BE2C (cell line): ENCODE data around the gene LUZP2.

Experiments
- DNase-seq: peaks from one replicate; pipeline ENCODE4 v3.0.0-alpha.2; 2020
- H3K27me3 ChIP-seq: fragments of 250-450 bp; sonication (Bioruptor Pico); 2 replicates; pipeline ENCODE4 v1.5.1; 2020; ENCODE audit warnings: mild to moderate bottlenecking
- H3K36me3 ChIP-seq: fragments of 250-450 bp; sonication (Bioruptor Pico); 2 replicates; pipeline ENCODE4 v1.5.1; 2020; ENCODE audit warnings: mild to moderate bottlenecking
- H3K4me1 ChIP-seq: fragments of 250-450 bp; sonication (Bioruptor Pico); 2 replicates; pipeline ENCODE4 v1.5.1; 2020
- H3K4me3 ChIP-seq: 2 replicates; pipeline ENCODE4 v1.5.1; 2011; ENCODE audit warnings: low read depth, low read length
- H3K9me3 ChIP-seq: fragments of 250-450 bp; sonication (Bioruptor Pico); 2 replicates; pipeline ENCODE4 v1.5.1; 2020
- TF ChIP-seq, protein P1 (sequence below): IDR thresholded peaks from 2 replicates; pipeline ENCODE4 v1.5.1; 2012; ENCODE audit warnings: mild to moderate bottlenecking, low read depth, low read length

LUZP2 gene

DNA sequence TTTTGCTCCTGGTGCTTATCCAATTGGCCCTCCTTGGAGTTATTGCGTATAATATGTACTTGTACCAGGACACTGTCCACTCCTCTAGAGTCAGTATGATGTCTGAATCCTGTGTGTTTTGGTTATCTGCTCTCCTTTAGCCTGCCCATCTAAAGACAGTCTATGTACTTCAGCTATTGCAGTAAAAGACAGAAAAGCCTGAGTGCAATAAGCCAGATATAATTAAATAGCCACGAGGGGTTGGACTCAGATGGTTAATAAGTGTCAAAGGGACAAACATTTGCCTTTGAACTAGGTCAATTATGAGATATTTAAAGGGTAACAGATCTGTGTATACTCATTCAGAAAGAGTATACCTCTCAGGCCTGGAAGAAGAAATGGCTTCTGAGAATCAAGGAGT lies 406.7 kb downstream of the LUZP2 start:
- Histone ChIP-seq H3K4me1 (no peaks in the 10 kb centered on the region), H3K9me3 (no peaks in the 10 kb centered on the region), H3K36me3 (no peaks in the 10 kb centered on the region), H3K27me3 (no peaks in the 10 kb centered on the region), H3K4me3 (no peak overlapping the region)
- TF ChIP-seq, protein P1, sequence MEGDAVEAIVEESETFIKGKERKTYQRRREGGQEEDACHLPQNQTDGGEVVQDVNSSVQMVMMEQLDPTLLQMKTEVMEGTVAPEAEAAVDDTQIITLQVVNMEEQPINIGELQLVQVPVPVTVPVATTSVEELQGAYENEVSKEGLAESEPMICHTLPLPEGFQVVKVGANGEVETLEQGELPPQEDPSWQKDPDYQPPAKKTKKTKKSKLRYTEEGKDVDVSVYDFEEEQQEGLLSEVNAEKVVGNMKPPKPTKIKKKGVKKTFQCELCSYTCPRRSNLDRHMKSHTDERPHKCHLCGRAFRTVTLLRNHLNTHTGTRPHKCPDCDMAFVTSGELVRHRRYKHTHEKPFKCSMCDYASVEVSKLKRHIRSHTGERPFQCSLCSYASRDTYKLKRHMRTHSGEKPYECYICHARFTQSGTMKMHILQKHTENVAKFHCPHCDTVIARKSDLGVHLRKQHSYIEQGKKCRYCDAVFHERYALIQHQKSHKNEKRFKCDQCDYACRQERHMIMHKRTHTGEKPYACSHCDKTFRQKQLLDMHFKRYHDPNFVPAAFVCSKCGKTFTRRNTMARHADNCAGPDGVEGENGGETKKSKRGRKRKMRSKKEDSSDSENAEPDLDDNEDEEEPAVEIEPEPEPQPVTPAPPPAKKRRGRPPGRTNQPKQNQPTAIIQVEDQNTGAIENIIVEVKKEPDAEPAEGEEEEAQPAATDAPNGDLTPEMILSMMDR, result no peak
- no peak for DNase-seq

DNA sequence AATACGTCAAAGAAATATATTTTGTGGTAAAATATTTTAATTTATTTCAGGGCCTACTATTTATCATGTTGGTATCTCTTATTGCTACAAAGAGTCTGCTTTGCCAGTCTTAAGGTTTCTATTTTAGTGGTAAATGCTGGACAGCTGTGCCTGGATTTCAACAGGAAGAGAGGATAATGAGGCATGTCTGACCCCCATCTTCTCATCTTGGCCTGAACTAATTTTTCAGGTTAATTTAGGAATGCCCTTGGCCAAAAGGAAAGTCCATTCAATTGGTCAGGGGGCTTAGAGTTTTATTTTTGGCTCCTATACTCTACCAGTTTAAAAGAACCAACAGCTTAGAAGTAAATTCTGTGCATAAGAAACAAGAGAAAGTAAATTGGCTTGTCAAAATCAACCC lies 428.2 kb downstream of the LUZP2 start:
- no peak overlapping the region for H3K4me3 ChIP-seq
- TF ChIP-seq, protein P1, result no peak
- H3K36me3 ChIP-seq, result no peaks in the 10 kb centered on the region
- no peaks in the 10 kb centered on the region for H3K9me3 ChIP-seq
- no peaks in the 10 kb centered on the region for H3K4me1 ChIP-seq
- H3K27me3 ChIP-seq, result no peaks in the 10 kb centered on the region
- DNase-seq, result no peak

DNA sequence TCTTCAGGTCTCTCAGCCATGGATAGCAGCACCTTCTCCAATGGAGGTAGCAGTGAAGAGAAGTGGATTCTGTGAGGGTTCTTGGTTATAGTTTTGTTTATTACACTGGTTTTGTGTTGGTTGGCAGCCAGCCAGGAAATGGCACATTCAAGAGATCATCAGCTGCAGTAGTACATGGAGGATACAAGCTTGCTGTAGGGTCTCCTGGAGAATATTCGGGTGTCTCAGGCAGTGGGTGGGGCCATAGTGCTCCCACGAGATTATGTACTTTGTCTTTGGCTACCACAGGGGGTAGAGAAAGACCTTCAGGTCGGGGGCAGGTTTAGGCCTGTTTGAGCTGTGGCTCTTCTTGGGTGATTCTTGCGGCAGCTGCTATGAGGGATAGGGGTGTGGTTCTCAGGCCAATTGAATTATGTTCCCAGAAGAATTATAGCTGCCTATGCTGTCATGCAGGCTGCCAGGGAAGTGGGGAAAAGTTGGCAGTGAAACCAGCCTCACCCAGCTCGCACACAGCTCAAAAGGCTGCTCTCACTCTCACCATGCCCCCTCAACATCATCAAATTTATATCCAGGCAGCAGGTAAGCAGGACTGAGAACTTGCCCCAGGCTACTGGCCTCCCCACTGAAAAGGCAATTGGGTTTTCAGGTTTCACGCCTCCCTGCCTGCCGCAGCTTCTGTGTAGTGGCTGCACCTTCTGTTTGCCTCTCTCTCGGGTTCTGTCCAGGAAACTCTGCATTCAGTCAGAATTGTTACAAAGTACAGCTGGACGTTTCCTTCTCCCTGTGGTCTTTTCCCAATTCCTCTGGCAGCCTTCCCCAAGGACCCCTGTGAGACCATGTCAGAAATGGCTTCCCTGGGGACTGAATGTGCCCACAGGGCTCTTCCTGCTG lies 435.5 kb downstream of the LUZP2 start:
- DNase-seq, result peak; percentile 42
- H3K4me1 ChIP-seq, result no peaks in the 10 kb centered on the region
- H3K9me3 ChIP-seq, result no peaks in the 10 kb centered on the region
- H3K4me3 ChIP-seq, result peak overlapping the region; percentile 39
- TF ChIP-seq, protein P1, result no peak
- H3K36me3 ChIP-seq, result no peaks in the 10 kb centered on the region
- no peaks in the 10 kb centered on the region for H3K27me3 ChIP-seq

DNA sequence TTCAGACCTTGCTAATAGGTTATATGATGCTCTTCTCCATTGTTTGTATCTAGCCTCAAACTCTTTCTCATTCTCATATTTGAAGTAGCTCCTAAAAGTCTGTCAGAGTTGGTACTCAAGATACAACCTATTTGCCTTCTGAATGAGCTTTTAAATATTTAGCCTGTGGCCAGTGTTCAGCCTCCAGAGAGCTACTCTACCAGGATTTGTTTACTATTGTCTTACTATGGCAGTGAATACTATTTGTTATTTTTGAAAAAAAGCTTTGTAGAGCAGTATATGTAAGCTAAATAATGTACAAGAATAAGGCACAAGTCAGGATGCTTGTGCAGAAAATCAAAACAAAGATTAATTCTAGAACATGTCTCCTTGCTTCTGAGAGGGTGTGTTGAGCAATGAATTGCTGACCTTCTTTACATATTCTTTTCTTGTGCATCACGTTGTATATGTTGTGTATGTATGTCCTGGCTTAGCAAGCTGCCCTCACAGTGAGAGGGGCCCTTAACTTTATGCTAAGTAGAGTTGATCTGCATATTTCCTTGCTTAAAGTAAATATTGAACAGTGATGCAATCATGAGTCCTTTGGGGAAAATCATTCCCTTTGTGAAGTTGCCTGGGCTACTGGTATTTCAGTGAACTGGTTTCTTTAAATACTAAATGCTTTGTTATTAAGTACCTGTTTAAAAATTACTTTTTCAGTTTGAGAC lies 438.0 kb downstream of the LUZP2 start:
- H3K4me3 ChIP-seq, result no peak overlapping the region
- H3K36me3 ChIP-seq, result no peaks in the 10 kb centered on the region
- TF ChIP-seq, protein P1, result no peak
- H3K9me3 ChIP-seq, result no peaks in the 10 kb centered on the region
- no peaks in the 10 kb centered on the region for H3K4me1 ChIP-seq
- no peaks in the 10 kb centered on the region for H3K27me3 ChIP-seq
- DNase-seq, result no peak

DNA sequence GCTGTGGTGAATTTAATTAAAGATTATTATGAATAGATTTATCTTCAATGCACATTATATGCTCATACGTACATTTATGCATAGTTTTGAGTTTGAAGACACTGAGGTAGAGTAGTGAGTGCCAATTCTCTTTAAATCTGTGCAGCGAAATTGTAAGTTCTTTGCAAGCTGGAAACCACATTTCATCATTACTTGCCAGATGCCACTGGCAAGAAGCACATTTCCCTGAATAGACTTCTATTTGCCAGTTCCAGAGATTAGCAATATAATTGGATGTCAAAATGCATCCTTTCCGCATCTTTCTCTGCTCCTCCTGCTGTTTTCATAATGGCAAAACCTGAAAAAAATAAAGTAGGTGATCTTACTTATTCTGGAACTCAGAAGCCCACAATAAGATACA lies 448.0 kb downstream of the LUZP2 start:
- Histone ChIP-seq H3K9me3 (no peaks in the 10 kb centered on the region), H3K27me3 (no peaks in the 10 kb centered on the region), H3K4me1 (no peaks in the 10 kb centered on the region), H3K4me3 (no peak overlapping the region), H3K36me3 (no peaks in the 10 kb centered on the region)
- TF ChIP-seq, protein P1, result no peak
- no peak for DNase-seq

DNA sequence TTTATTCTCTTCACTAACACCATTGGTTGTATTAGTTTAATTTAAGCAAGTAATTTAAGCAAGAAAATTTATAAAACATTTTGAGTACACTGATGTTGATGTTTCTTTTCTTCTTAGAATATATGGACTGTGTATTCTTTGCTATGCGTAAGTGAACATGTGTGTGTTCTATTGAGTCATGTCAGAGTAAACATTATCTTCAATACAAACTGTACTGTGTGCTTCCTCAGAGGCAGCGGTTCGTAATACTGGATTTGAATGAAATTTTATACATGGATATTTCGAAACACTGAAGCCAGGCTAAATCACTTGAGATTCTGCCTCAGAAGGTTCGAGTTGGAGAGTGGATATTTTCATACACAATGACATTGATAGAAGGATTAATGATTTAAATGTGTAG lies 452.6 kb downstream of the LUZP2 start:
- Histone ChIP-seq H3K4me1 (no peaks in the 10 kb centered on the region), H3K36me3 (no peaks in the 10 kb centered on the region), H3K27me3 (no peaks in the 10 kb centered on the region), H3K4me3 (no peak overlapping the region), H3K9me3 (no peaks in the 10 kb centered on the region)
- no peak for DNase-seq
- TF ChIP-seq, protein P1, result no peak
